K562 (cell line): ENCODE data around the gene HOXB13.

Experiments
- HNRNPUL1 ChIP-seq: fragments of 200-400 bp; formaldehyde crosslinking; IDR thresholded peaks from 2 replicates; pipeline ENCODE4 v1.6.1; 2017; ENCODE audit warnings: low read length
- HSF4 ChIP-seq: fragments of 250-450 bp; sonication (Bioruptor Pico); IDR thresholded peaks from 2 replicates; pipeline ENCODE4 v2.1.2; 2022; ENCODE audit warnings: mild to moderate bottlenecking, moderate library complexity, borderline replicate concordance
- NFE2 ChIP-seq: IDR thresholded peaks from 2 replicates; pipeline ENCODE4 v1.6.1; 2014; ENCODE audit warnings: antibody characterized with exemption, low read depth
- SMAD4 ChIP-seq: fragments of 250-450 bp; sonication (Bioruptor Pico); conservative IDR thresholded peaks from 2 replicates; pipeline ENCODE4 v1.8.0; 2021; ENCODE audit warnings: inconsistent platforms, mild to moderate bottlenecking, moderate library complexity
- TAF15 ChIP-seq: fragments of 200-400 bp; formaldehyde crosslinking; IDR thresholded peaks from 2 replicates; pipeline ENCODE4 v1.6.1; 2017; ENCODE audit warnings: mild to moderate bottlenecking, low read depth, low read length, moderate library complexity
- ZKSCAN3 ChIP-seq: fragments of 250-450 bp; sonication (Bioruptor Pico); IDR thresholded peaks from 2 replicates; pipeline ENCODE4 v1.4.0; 2020
- ZNF175 ChIP-seq: fragments of 200-800 bp; sonication (Bioruptor generic); IDR thresholded peaks from 2 replicates; pipeline ENCODE4 v1.6.1; 2016; ENCODE audit warnings: low read depth, mild to moderate bottlenecking, missing genetic modification characterization, missing compliant biosample characterization
- TF ChIP-seq, protein P1 (sequence below): sonication (generic); formaldehyde crosslinking; IDR thresholded peaks from 2 replicates; pipeline ENCODE4 v1.8.0; 2022; ENCODE audit warnings: mild to moderate bottlenecking, missing genetic modification reagents
- TF ChIP-seq, protein P2 (sequence below): sonication (generic); formaldehyde crosslinking; IDR thresholded peaks from 2 replicates; pipeline ENCODE4 v1.9.0; 2022; ENCODE audit warnings: mild to moderate bottlenecking, missing genetic modification reagents
- TF ChIP-seq, protein P3 (sequence below), 2 experiments: fragments of 450-650 bp; formaldehyde crosslinking in 1 of 2; IDR thresholded peaks; 2 replicates each; pipeline versions ENCODE4 v1.4.0 to v1.6.1; 2014 to 2020; ENCODE audit warnings: mild to moderate bottlenecking in 2 of 2, borderline replicate concordance in 1 of 2, low read depth in 1 of 2

DNA sequence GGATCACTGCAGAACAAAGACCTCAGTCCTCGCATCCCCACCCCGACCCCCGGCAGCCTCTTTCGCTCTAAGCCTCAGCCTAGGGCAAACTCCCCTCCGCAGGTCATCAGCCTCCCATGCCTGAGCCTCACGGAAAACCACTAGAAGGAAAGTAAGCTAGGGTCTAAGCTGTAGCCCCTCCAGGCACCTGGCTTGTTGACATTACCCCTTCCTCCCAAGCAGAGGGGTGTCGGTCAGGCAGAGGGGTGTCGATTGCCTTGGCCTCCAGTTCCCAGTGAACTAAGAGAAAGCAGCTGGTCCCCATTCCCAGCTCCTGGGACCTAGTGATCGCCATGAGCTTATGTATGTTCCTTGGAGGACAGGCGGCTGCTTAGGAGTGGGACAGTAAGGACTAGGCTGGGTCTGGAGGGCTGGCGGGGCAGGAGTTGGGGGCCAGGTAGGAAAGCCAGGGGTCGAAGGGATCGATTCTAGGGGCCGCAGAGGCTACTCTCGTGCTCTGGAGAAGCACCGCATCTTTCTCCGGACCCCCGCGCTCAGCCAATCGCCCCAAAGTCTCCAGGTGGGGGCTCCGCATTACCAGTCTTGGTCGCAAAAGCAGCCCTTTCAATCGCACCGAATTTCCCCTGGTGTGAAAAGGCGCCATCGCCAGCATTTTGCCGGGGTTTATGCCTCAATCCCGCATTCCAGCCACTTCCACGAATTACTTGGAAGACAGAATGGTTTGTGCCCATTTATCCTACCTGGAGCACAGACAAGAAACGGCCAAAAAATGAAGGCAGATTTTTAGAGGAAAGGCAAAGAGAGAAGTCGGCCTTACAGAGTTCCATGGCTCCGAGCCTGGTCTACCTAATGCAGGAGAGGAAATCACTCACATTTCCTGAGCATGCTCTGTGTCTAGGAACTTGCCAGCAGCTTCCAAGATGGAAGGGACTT, 21.3 kb upstream of the HOXB13 start:
- TF ChIP-seq ZKSCAN3 (CRISPR knock-in tag) = no peak
- TF ChIP-seq, protein P1, sequence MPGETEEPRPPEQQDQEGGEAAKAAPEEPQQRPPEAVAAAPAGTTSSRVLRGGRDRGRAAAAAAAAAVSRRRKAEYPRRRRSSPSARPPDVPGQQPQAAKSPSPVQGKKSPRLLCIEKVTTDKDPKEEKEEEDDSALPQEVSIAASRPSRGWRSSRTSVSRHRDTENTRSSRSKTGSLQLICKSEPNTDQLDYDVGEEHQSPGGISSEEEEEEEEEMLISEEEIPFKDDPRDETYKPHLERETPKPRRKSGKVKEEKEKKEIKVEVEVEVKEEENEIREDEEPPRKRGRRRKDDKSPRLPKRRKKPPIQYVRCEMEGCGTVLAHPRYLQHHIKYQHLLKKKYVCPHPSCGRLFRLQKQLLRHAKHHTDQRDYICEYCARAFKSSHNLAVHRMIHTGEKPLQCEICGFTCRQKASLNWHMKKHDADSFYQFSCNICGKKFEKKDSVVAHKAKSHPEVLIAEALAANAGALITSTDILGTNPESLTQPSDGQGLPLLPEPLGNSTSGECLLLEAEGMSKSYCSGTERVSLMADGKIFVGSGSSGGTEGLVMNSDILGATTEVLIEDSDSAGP (CRISPR knock-in tag) = no peak
- TF ChIP-seq, protein P2, sequence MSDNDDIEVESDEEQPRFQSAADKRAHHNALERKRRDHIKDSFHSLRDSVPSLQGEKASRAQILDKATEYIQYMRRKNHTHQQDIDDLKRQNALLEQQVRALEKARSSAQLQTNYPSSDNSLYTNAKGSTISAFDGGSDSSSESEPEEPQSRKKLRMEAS (CRISPR knock-in tag) = no peak
- no peak for TF ChIP-seq HNRNPUL1
- no peak for TF ChIP-seq SMAD4
- TF ChIP-seq TAF15 = no peak
- TF ChIP-seq ZNF175 (CRISPR knock-in tag) = no peak
- TF ChIP-seq HSF4 = no peak
- TF ChIP-seq, protein P3, sequence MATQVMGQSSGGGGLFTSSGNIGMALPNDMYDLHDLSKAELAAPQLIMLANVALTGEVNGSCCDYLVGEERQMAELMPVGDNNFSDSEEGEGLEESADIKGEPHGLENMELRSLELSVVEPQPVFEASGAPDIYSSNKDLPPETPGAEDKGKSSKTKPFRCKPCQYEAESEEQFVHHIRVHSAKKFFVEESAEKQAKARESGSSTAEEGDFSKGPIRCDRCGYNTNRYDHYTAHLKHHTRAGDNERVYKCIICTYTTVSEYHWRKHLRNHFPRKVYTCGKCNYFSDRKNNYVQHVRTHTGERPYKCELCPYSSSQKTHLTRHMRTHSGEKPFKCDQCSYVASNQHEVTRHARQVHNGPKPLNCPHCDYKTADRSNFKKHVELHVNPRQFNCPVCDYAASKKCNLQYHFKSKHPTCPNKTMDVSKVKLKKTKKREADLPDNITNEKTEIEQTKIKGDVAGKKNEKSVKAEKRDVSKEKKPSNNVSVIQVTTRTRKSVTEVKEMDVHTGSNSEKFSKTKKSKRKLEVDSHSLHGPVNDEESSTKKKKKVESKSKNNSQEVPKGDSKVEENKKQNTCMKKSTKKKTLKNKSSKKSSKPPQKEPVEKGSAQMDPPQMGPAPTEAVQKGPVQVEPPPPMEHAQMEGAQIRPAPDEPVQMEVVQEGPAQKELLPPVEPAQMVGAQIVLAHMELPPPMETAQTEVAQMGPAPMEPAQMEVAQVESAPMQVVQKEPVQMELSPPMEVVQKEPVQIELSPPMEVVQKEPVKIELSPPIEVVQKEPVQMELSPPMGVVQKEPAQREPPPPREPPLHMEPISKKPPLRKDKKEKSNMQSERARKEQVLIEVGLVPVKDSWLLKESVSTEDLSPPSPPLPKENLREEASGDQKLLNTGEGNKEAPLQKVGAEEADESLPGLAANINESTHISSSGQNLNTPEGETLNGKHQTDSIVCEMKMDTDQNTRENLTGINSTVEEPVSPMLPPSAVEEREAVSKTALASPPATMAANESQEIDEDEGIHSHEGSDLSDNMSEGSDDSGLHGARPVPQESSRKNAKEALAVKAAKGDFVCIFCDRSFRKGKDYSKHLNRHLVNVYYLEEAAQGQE (IDR thresholded peaks at IDR 0.05; ENCODE audit: borderline replicate concordance) = no peak
- TF ChIP-seq, protein P3 (CRISPR knock-in tag; IDR thresholded peaks at IDR 0.05; ENCODE audit: low read depth) = no peak
- TF ChIP-seq NFE2 = no peak
